GM21515 (cell line): ENCODE results near the gene VRTN.
"Not testable (repeated sequence)": the region's sequence is repeated elsewhere in the genome, so short reads cannot be mapped to it uniquely, and the experiment has no call there.

Experiments
- ATAC-seq: cut with Tn5 transposase; IDR thresholded peaks from one replicate; pipeline ENCODE4 v1.9.1; 2021; ENCODE audit not compliant: unreplicated experiment

The VRTN gene

GRCh38 chr14:74348241-74348734 is at the start of gene VRTN:
Gene VRTN, plus strand, starts transcription at chr14:74348471. Its CDS starts 8,313 bp downstream, at chr14:74356784.
- no peak for ATAC-seq

DNA sequence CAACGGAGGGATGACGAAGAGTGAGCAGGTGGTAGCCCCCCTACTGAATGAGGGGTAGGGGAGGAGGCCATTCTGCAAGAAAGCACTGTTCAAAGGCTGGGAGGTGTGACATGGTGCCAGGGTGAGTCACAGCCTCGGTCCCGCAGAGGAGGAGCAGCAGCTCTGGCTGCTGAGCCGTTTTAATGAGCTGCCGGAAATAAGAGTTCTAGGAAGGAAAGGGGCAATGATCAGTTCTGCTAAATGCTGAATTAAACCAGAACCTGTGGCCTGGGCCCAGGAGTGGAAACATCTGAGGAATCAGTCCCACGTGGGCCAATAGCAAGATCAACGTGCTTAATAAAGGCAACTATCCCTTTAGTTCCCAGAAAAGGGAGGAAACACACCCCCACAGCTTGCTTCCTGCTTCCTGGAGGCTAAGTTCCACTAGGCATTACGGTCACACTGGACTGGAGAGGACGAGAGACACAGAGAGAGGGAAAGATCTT is 49.2 kb upstream of the VRTN start:
- no peak for ATAC-seq

DNA sequence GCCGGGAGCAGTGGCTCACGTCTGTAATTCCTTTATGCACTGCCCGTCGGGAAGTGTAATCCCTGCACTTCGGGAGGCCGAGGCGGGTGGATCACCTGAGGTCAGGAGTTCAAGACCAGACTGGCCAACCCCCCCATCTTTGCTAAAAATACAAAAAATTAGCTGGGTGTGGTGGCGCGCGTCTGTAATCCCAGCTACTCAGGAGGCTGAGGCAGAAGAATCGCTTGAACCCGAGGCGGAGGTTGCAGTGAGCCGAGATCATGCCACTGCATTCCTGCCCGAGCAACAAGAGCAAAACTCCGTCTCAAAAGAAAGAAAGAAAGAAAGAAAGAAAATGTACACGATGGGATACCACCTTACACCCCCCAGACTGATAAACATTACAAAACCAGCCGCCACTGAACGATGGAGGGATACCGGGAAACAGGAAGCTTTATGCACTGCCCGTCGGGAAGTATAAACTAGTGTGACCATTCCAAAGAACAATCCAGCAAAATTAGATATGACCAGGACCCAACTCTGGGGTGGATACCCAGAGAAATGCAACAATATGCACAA is 46.6 kb upstream of the VRTN start:
- ATAC-seq, result no peak

- ATAC-seq, result peak; percentile 43
These were observed 46.1 kb upstream of the VRTN start for GRCh38 chr14:74302152-74302628.

GRCh38 chr14:74302634-74303569 is 45.4 kb upstream of the VRTN start, which contains the start of gene ABCD4:
Gene ABCD4, minus strand, starts transcription at chr14:74302934. Its CDS starts 22 bp downstream, at chr14:74302912.
- peak; percentile 96 for ATAC-seq

- no peak for ATAC-seq
These were observed 39.6 kb upstream of the VRTN start for GRCh38 chr14:74308695-74309094.

DNA sequence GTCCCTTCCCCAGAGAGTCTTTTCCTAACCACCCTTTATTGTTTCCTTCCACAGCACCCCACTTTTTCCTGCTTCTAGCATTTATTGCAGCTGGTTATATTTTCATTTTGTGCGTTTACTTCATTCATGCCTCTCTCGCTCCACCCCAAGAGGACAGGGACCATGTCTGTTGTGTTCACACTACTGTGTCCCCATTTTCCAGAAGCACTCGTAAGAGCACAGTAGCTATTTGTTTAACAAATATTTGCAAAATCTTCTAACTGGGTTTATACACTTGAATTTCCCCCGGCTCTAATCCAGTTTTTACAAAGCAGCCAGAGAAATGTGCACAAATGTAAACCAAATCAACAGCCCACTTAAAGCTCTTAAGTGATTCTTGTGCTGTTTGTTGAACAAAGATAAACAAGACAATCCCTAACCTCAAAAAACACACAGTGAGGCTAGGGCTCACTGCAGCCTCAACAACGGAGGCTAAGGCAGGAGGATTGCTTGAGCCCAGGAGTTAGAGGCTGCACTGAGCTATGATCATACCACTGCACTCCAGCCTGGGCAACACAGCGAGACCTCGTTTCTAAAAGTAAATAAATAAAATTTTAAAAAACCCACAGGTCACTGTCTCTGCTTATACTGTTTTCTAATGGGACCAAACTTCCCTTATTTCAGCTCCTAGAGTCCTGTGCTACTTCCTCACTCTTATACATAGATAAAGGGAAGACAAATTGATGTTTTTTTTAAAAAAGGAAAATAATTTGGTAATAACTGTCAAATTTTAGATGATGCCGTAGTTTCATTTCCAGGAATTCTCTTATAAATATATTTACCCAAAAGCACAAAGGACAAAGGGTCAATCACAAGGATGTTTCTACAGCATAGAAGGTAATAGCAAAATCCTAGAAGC is 38.9 kb upstream of the VRTN start:
- no peak for ATAC-seq

- ATAC-seq, result no peak
These were observed 36.1 kb upstream of the VRTN start for GRCh38 chr14:74312161-74312560.

GRCh38 chr14:74313601-74314000 is 34.7 kb upstream of the VRTN start:
- ATAC-seq, result no peak

GRCh38 chr14:74314576-74314975 is 33.7 kb upstream of the VRTN start:
- no peak for ATAC-seq

- ATAC-seq, result no peak
These were observed 23.3 kb upstream of the VRTN start for GRCh38 chr14:74324931-74325361.

GRCh38 chr14:74325446-74325845 is 22.8 kb upstream of the VRTN start:
- ATAC-seq, result no peak

- ATAC-seq, result no peak
These were observed 21.7 kb upstream of the VRTN start for GRCh38 chr14:74326369-74327152.

DNA sequence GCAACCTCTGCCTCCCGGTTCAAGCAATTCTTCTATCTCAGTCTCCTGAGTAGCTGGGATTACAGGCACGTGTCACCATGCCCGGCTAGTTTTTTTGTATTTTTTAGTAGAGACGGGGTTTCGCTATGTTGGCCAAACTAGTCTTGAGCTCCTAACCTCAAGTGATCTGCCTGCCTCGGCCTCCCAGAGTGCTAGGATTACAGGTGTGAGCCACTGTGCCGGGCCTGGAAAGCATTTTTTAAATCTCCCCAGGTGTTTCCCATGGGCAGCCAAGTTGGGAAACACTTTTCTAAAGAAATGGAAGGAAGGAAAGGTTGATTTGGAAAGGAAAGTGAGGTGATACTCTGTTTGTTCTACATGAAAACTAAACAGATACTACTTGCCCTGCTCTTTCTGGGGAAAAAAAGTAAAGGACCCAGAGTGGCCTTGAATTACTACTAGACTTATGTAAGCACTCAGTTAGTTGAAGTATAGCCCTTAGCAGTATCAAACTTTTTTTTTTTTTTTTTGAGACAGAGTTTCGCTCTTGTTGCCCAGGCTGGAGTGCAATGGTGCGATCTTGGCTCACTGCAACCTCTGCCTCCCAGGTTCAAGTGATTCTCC is 18.2 kb upstream of the VRTN start:
- not testable (repeated sequence) for ATAC-seq

GRCh38 chr14:74333909-74334308 is 14.4 kb upstream of the VRTN start:
- no peak for ATAC-seq

DNA sequence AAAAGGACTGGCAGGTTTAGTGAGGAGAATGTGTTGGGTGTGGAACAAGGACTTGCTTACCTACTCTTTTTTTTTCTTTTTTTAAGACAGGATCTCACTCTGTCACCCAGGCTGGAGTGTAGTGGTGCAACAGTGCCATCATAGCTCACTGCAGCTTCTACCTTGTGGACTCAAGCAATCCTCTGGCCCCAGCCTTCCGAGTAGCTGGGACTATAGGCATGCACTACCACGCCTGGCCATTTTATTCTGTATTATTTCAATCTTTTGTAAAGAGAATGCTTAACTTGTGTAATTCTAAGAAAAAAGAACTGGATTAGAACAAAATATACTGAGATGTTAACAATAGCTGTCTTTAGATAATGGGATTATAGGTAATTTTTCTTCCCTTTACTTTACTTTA is 1.9 kb upstream of the VRTN start:
- ATAC-seq, result no peak

GRCh38 chr14:74347097-74347794 is 1.0 kb upstream of the VRTN start:
- ATAC-seq, result no peak

- no peak for ATAC-seq
These were observed 523 bp upstream of the VRTN start for GRCh38 chr14:74347795-74348100.
